Measurements from ENCODE around the gene GALR2.
"Not testable (repeated sequence)": the region's sequence is repeated elsewhere in the genome, so short reads cannot be mapped to it uniquely, and the experiment has no call there.

GALR2 gene

DNA sequence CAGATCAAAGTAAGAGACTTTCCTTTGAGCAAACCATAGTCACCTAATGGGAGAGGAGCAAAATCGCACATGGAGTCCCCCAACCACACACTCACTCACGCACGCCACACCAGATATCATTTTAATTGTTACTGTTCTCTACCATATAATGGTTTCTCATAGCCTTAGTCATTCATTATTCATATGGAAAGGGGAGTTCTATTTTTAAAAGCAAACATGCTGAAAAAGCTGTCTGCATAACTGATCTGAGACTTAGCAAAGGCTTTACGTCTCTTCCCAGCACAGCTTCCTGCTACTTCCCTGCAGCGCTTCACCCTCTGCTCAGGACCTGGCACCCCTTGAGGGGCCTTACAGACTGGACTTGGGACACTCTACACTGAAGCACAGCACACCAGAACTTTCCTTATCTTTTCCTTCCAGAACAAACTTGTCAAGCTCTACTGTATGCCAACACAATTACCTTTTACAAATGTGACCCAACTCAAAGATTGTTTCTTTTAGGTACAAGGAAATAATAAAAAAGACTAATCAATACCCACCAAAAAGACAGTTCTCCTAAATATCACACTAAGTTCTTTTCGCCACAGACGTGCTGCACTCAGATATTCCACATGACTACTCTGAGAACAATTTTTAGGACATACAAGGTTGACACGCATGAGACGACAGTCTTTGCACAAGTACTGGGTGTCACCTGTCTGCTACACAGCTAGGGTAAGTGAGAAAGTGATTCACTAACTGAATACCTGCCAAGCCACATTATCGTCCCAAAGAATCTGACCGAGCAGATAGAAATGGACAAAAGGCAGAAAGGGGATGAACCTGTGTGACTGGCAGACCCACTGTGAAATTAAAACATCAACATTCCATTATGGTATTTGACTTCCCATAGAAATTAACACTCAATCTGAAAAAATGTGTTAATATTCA is 23.8 kb upstream of the GALR2 start:
- DNase-seq = no peak

DNA sequence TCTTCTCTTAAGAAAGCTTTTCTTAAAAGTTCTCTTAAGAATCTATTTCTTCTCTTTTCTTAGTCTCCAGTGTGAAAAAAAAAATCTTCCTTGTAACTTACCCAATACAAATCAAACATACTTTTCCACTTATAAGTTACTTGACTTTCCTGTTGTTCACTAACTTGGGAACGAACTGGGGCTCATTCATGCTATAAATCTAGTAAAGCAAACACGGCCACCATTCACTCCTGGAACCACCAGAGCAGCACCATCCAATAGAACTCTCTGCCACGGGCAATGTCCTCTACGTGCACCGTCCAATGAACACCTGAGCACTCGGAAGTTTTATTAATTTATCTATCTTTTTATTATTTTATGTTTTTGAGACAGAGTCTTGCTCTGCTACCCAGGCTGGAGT is 23.0 kb upstream of the GALR2 start:
- no peak for DNase-seq

GRCh38 chr17:76053246-76054111 is 21.1 kb upstream of the GALR2 start:
- DNase-seq = peak; percentile 46

GRCh38 chr17:76054112-76054476 is 20.5 kb upstream of the GALR2 start:
- no peak for DNase-seq

DNA sequence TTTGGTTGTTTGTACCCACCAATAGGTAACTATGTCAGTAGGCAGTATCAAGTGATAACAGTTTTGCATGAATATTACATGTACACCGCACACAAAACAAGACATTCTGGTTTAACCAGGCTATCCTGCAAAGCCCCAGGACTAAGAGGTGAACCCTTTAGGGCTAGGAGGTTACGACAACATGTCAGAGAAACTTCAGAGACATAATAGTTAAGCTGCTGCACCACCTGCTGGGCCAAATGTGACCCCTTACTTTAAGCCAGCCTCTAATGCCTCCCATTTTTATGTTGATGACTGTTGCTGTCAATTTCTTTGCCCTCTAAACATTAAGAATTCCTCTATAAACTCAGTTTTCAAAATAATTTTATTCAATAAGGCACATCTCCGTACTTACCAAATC is 17.7 kb upstream of the GALR2 start:
- peak; percentile 37 for DNase-seq

GRCh38 chr17:76058264-76058663 is 16.3 kb upstream of the GALR2 start:
- DNase-seq = not testable (repeated sequence)

DNA sequence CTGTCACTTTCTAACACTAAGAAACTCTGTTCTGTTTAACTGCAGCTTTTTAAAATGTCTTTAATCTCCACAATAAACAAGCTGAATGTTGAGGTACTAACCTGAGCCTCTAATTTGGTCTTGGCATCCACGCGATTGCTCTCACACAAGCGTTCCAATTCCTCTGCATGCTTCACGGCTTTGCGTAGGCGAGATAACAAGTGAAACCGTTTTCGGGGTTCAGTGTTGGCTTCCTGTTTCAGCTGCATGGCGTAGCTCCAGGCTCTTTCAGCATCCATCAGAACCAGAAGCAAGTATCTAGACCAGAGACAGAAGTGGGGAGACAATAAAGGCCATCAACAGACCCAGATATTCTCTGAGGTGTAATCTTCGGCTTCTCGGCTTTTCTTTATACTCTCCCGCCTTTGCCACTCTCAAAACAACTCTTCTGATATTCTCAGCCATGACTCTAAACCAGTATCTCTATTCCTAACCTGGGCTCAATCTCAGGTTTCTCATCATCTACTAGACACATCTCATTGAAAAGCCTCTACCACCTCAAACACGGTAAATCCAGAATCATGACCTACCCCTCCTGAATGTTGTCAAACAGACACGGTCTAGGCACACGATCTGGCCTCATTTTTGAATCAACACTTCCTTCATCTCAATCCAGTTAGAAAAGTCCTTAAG is 10.6 kb upstream of the GALR2 start:
- DNase-seq = peak; percentile 44

DNA sequence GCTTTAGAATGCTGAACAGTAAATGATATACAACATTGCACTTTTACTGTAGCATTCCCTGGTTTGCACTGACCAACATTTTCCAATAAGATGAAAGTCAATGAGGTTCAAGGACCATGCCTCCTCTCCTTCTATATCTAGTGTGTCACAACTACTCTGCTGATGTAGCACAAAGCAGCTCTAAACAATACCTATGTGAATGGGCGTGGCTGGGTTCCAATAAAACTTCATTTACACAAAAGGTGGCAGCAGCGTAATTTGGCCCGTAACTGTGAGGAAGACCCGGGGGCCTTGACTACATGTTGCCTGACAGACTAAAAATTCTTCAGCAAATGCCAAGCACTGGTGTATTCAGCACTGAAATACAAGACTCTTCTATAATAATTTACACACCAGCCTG is 8.8 kb upstream of the GALR2 start:
- no peak for DNase-seq

DNA sequence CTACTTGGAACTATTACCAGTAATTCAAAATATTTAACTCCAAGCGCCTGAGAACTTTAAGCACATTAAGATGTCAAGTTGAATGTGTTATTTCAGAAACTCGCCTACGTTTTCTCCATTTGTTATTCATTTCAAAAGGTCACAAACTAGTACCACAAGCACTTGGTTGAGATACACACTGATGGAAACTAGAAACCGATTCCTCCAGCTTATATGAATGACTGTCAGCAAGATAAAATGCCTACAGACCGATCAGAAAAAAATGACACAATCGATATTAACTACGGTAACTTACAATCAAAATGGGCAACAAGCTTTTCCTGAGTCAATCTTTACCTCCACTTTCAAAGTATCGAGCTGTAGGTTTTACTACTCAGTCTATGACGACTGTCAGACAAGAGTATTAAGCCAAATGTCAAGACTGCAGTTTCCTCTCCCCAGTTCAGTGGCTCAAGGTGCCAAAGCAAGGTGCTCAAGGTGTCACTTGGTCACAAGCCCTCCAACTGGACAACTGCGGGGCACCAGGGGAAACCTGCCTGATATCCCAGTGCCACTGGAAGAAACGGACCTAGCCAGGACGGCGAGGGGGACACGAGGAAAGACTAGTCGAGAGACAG is 2.9 kb upstream of the GALR2 start:
- no peak for DNase-seq

GRCh38 chr17:76072148-76072858 is 2.3 kb upstream of the GALR2 start, which contains the start of gene SRP68:
TSS of gene SRP68 (minus strand) at chr17:76072517. CDS start at chr17:76072491, 26 bp downstream.
- peak; percentile 96 for DNase-seq

- DNase-seq = peak; percentile 63
Observed at GRCh38 chr17:76075364-76076145, 974 bp downstream of the GALR2 start.

- no peak for DNase-seq
Observed at GRCh38 chr17:76076146-76076764, 1.7 kb downstream of the GALR2 start.

GRCh38 chr17:76076765-76077583 is 2.4 kb downstream of the GALR2 start:
- DNase-seq = peak; percentile 53

DNA sequence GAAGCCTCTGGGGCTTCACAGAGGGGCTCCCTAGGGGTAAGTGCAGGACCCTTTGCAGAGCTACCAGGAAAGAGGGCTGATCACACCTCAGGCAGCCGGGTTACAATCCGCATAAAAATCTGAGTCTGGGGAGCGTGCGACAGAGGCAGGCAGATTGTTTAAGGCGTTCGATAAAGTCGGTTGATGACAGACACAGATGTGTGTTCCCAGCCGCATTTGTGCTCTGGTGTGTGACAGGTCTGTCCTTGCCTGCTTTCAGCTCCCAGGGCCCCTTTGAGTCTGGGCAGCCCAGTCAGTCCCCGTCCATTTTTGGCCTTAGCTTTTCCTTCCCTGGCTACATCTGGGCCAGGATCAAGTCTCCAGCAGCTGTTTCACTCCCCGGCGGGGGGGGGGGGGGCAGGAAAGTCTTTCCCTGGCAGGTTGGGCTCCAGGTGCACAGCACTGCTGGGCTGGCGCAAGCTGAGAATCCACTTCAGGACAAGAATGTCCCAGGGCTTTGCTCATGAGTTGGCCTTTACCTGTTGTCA is 3.1 kb downstream of the GALR2 start:
- DNase-seq = peak; percentile 29

DNA sequence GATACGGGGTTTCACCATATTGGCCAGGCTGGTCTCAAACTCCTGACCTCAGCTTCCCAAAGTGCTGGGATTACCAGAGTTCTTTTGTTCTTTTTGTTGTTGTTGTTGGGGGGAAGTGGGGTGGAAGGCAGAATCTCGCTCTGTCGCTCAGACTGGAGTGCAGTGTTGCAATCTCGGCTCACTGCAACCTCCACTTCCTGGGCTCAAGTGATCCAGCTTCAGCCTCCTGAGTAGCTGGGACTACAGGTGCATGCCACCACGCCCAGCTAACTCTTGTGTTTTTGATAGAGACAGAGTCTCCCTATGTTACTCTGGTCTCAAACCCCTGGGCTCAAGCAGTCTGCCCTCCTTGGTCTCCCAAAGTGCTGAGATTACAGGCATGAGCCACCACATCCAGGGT is 3.8 kb downstream of the GALR2 start:
- DNase-seq = peak; percentile 15

- DNase-seq = peak; percentile 9
Observed at GRCh38 chr17:76078860-76079534, 4.4 kb downstream of the GALR2 start, which contains the start of gene ZACN. TSS of gene ZACN (plus strand) at chr17:76079182. CDS start at chr17:76079265, 83 bp downstream.

- DNase-seq = peak; percentile 19
Observed at GRCh38 chr17:76079535-76079955, 5.0 kb downstream of the GALR2 start.

GRCh38 chr17:76079956-76080767 is 5.6 kb downstream of the GALR2 start:
- DNase-seq = peak; percentile 54
